ENCODE data around the gene LYL1.

The LYL1 gene

DNA sequence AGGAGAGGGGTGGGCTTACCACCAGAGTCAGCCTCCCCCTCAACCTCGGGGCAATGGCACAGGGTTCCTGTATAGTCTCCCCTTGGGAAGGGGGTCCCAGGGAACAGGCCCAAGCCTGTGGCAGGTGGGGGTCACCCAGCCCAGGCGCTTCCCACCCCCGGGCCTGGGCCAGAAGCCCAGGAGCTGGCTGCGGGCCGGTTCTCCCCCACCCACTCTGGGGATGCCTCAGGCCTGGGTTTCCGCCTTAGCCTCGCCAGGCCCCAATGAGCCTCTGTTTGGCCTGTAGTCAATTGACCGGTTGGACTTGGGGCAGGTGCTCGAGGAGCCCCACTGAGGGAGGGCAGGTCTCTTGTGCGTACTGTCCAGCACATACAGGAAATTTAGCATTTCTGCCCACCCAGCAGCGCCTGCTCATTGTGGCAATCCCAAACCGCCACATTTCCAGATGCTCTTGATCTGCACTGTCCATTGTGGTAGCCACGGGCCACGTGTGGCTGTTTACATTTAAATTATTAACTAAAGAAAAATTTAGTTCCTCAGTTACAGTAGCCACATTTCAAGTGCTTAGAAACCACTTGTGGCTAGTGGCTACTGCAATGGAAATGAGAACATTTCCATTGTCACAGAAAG lies 9.9 kb downstream of the LYL1 start:
- no peak for DNase-seq (ENCODE audit: low spot score)

DNA sequence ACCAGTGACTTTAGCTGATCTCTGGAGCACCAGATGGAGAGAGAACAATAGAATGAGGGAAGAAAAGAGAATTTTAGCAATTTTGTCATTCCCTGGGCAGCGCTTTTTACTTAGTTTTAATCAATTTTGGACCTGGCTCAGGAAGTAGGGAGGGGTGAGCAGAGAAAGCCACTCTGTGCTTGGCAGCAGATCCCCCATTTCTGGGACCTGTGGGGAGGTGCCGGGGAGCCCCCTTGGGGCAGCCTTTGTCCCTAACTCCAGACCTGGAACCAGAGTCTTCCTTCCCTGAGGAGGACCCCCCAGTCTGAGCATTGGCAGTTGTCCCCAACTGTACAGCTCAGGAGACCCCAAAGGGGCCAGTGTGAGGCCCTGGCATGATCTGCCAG lies 10.5 kb downstream of the LYL1 start:
- DNase-seq (ENCODE audit: low spot score): no peak

DNA sequence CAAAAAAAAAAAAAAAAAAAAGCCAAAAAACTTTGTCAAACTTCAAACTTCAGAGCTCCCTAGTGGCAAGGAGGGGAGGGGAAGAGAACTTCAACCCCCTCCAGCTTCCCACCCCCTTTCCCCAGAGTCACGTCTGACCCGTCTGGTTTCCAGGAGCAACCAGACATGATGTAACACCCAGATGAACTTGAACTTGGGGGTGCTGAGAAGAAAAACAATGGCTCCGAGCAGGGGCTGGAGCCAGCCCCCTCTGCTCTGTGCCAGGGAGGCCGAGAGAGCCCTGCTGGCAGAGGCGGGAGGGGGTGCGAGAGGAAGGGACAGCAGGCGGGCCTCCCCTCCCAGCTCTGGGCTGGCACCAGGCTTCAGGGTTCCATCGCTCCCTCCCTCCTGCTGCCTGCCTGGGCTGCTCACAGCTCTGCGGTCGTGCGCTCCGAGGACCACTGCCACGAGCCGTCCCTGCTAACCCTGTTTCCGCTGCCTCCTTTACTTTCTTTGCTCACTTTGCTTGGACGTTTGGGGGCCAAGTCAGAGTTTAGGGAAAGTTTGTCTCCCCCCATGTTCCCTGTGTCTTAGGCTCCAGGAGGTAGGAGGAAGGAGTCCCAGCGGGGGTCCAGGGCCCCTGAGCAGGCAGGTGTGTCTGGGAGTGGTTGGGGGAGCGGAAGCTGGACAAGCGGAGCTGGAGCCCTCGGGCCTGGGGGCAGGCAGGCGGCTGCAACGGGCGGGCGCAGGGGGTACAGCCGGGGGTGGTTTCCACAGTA lies 11.1 kb downstream of the LYL1 start:
- no peak for DNase-seq (ENCODE audit: low spot score)

DNA sequence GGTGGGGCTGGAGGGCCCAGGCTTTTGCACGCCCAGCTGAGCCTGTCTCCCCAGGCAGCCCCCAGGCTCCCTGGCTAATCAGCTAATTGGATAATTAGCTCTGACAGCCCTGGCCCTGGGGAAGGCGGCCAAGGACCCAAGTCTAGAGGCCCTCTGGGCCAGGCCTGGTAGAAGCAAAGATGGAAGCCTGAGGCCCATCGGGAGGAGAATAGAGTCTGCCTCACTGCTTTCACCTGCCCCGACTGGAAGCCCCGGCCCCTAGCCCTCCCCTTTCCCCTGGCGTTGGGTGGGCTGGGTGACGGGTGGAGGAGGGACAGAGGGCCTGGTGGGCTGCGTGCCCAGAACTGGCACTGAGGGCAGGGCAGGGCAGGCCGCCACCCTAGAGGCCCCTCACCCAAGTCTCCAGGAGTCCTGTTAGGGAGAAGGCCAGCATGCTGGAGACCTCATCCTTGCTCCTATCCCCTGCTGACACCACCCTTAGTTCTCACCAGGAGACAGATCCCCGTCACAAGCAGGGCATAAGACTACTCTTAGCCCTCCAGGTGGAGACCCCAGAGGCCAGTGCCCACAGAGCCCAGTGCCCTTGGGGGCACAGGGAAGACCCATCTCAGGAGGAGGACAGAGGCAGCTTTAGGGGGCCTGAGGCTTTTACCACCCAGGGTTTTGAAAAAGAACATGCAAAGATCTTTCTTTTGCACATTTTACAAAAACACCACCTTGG lies 12.0 kb downstream of the LYL1 start:
- no peak for DNase-seq (ENCODE audit: low spot score)

DNA sequence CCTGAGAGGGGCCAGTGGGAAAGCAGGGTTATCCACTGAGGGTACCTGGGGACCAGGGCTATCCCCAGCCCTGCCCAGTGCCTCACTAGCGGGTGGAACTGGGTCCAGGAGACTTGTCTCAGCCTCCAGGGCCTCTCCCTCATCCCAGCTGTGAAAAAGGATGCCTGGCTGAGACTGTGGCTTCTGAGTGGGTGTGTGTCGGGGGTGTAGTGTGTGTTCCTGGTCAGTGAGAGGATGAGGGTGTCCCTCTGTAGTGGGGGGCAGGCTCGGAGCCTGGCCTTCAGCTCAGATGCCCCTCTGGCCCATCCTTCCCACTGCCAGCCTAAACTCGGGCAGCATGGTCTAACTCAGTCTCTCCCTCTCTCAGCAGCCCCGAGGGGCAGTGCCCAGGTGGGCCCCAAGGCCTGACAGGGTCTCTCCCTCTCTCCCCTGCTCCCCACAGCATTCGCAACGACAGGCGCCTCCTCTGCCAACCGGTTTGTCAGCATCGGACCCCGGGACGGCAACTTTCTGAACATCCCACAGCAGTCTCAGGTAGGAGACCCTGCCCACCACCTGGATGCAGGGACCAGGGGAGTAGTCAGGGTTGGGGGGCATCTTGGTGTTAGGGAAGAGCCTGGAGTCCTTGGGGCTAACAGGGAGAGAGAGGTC lies 12.7 kb downstream of the LYL1 start:
- DNase-seq (ENCODE audit: low spot score): no peak

DNA sequence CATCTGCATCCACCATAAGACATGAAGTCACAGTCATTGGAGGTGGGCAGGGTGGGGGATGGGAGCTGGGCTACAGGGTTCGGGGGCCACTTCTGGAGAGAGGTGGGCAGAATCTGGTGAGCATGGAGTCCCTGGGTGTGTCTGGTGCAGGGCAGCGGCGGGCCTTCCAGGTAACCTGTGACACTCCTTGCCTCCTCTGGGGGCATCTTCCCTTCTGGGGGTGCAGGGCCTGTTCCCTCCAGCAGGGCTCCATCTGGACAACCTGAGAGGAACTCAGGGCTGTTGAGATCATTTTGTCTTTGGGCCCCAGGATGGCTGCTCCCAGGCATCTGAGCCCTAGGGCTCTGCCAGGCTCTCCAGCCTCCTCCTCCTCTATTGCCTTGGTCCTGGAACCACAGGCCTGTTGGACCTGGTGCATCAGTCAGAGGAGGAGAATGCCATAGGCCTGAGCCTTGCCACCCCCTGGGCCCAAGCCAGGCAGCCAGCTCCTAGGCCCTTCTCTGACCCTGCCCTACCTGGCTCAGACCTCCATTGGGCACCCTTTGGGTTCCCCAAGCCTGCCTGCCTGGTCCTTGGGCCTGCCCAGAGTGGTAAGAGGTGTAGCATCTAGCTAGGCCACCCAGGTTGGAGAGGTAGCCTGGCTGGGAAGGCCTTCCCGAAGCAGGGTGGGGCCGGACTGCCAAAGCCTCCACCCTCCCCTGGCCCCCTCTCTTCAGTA lies 13.4 kb downstream of the LYL1 start:
- DNase-seq (ENCODE audit: low spot score): no peak

DNA sequence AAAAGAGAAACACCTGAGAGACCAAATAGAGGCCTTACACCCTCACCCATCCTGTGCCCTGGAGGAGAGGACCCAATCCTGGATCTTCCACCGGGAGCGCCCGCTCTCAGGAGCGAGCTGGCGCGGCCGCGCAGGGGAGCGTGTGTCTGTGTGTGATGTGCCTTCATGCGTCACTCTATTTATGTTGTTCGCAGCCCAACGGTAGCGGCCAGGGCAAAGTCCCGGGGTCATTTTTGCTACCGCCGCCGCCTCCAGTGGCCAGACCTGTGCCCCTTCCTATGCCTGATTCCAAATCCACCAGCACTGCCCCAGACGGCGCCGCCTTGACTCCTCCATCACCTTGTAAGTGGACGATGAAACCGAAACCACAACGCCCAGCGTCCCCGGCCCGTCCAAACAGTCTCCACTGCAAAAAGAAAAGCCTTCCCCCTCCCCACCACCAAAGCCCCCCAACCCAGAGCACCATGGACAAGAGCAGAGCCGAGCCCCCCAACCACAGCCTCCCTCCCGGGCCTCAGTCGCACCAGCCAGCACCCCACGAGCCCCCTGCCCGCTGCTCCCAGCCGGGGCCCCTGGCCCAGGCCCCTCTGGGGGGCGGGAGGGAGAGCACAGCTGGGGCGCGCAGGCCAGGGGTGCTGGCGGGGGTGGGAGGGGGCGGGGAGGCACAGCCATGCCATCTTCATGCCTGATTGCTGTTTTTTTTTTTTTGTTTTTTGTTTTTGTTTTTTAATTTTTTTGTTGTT lies 14.7 kb downstream of the LYL1 start:
- DNase-seq (ENCODE audit: low spot score): no peak

DNA sequence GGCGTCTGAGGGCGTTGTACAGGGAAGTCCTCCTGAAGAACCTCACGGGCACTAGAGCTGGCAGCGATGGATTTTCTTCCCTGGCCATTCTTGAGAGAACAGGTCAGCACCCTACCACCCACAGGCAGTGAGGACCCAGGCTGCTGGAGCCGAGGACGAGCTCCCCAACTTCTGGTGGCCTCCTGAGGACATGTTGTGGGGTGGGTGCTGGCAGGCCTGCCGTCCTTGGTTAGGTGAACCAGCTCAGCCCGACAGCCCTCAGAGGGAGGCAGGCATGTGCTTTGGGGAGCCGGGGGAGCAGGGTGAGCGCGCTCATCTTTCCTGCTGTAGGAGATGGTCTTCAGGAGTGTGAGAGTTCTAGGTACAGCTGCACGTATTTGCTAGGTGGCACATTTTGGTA lies 15.4 kb downstream of the LYL1 start:
- DNase-seq (ENCODE audit: low spot score): no peak

DNA sequence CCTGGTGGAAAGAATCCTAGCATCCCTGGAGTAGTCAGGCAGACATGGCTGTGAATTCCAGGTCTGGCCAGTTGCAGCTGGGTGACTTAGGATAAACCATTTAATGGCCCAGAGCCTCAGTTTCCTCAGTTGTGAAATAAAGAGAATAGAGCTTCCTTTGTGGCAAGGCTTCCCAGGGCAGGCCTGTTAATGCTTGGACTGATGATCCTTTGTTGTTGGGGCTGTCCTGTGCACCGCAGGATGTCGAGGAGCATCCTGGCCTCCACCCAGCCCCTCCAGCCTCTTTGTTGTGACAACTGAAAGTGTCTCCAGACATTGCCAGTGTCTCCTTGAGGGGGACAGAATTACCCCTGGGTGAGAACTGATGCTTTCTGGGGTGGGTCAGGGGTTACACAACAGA lies 16.3 kb downstream of the LYL1 start:
- no peak for DNase-seq (ENCODE audit: low spot score)

DNA sequence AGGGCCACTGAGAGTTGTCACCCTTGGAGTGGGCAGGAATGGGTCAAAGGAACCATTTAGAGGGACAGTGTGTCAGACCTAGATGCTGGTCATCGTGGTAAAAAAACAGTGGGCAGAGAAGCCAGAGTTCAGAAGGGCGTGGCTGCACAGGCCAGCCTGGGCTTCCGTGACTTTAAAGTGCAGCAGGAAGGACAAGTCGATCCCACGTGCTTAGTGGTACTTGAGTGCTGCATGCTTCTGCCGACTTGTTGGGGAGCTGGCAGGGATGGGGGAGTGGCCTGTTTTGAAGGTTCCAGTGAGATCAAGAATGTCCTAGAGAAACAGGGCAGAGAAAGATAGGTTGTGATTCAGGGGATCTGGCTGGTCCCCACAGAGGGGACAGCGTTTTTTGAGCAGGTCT lies 17.0 kb downstream of the LYL1 start:
- DNase-seq (ENCODE audit: low spot score): no peak

DNA sequence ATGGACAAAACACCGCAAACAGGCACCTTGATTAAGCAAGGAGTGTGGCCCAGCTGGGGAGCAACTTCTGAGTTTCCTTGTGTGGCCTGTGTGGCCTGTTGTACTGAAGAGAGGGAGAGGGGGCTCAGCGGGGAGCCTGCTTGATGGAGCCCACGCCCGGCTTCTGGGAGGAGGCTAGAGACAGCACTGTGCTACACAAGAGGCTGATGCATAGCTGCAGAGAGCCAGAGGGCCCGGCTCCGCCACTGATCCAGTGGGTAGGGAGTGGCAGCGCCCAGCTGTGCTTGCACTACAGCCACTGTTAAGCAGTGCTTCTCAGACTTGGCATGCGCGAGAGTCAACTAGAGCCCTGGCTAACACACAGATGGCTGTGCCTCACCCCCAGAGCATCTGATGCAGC lies 19.0 kb downstream of the LYL1 start:
- no peak for DNase-seq (ENCODE audit: low spot score)

DNA sequence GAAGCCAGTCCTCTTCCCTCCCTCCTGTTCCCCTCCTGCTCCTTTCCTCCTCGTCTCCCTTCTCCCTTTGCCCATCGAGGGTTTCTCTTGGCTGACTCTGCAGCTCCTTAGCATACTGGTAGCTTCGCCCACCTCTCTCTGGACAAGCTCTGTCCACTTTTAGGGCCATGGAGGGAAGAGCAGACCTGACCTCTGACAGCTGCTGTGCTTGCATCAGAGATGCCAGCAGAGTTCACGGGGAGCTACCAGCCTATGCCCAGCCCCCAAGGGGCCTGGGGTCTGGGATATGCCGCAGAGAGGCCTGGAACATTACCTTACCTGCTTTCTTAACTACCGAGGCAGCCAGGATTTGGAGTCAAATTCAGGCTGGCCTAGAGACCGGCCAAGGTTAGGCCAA lies 19.7 kb downstream of the LYL1 start:
- DNase-seq (ENCODE audit: low spot score): no peak

DNA sequence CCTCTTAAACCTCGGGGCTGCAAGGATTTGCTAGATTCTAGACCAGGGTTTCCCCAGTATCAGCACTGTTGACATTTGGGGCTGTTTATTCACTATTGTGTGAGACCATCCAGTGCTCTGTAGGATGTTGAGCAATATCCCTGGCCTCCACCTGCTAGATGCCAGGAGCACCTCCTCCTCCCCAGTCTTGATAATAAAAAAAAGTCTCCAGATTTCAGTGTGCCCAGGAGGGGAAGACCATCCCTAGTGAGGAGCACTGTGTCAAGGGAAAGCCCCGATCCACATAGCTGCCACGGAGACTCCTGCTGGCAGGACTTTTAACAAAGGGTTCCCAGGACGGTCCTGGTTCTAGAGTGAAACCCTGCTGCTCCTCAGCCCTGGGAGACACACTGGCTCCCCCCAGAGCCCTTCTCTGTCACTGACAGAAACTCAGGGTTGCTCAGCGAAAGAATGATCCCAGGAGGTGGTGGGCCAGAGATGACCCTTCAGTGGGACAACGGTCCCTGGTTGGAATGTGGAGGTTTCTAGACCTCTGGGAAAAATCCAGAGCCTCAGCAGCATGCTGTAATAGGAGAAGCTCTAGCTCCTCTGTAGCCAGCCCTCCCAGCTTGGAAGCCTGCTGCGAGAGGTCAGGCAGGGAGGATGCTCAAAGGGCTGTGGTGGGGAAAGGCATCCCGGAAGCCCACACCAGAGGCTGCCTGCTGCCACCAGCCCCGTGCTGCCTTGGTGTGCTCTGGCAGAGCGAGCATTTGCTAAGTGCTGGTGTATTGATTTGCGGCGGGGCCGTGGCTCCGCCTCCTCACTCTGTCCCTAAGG lies 20.3 kb downstream of the LYL1 start:
- no peak for DNase-seq (ENCODE audit: low spot score)

DNA sequence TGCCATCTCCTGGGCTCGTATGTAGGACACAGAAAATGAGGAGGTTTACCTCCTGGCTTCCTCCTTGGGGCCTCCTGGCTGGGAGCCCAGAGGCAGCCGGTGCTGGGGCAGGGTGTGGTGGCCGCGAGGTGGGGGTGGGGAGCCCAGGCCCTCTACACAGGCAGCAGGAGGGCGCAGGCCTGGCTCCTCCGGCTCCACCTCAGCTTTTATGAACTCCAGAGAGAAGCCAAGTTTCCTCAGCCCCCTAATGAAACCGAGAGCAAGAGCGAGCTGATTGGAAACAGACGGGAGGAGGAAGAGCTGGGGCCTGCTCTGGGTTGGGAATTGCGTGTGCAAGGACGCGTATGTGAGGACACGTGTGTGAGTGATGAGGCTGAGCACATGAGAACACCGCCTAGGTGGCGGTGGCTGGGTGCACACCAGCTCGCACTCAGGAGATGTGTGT lies 23.1 kb downstream of the LYL1 start:
- no peak for DNase-seq (ENCODE audit: low spot score)

DNA sequence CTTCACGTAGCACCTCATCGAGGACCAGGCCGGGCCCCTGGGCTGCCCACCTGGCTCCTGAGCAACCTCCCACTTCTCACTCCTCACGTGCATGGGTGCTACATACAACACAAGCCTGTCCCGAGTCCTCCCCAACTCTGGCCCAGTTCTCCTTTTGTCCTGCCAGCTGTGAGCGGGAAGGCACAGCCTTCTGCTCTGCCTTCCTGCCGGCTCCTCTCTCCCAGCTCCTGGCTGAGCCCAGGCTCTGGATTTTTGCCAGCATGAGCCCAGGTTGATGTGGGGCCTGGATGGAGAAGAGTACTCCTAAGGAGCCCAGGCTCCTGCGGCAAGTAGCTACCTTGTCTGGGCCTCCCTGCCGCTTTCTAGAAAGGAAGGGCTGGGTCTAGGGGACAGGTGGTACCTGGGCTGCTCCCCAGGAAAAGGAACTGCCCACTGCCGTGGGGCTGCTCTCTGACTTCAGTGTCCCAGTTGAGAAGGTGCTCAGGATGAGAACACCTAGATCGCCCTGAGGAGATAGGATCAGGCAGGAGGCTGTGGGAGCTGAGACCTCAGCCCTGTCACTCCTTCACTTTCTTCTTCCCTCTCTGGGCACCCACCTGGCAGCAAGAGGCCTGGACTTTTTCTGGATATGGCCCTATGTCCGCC lies 23.6 kb downstream of the LYL1 start:
- no peak for DNase-seq (ENCODE audit: low spot score)

DNA sequence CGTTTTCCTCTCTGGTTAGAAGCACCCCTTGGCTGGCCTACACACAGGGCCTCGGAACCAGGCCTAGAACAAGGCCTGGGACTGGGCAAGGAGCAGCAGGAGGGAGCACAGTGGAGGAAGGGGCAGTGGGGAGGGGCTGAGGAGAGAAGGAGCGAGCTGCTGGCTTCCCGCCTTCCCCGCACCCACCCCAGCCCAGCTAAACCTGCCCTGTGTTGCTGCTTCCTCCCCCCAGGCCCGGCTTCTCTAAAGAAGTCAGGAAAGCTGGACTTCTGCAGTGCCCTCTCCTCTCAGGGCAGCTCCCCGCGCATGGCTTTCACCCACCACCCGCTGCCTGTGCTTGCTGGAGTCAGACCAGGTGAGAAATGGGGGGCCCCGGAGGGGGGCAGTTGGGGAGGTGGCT lies 24.3 kb downstream of the LYL1 start:
- DNase-seq (ENCODE audit: low spot score): no peak

DNA sequence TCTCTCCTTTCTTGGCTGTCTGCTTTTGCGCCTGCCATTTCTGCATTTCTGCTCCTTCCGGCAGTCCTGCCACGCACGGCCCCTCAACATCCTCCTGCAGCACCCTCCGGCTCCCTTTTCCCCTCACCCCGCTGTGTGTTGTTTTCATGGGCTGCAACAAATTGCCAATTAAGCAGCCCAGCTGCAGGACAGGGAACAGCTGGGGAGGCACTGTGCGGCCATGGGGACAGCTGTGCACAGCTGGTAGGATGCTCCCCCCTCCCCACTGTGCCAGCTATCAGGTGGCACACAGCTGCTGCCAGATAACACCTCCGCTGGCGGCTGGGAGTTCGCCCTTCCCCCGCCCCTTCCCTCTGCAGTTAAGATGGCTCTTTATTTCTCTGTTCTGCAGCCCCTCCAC lies 25.4 kb downstream of the LYL1 start:
- DNase-seq (ENCODE audit: low spot score): no peak

DNA sequence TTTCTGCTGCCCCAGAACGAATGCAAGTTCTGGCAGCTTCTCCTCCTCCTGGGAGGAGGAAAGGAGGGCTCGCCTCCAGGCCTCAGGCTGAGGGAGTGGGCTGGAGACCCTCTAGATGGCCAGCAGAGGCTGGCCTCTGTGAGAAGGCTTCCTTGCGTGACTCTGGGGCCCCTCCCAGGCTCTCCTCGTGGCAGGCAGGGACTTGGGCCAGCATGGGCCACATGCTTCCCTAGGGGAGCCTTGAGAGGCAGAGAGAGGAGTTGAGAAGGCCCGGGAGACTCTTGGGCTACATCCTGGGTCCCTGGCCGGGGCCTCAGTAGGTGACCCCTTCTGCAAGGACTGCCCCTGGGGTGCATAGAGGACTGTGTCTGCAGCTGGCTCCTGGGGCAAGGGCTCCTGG lies 25.9 kb downstream of the LYL1 start:
- no peak for DNase-seq (ENCODE audit: low spot score)

DNA sequence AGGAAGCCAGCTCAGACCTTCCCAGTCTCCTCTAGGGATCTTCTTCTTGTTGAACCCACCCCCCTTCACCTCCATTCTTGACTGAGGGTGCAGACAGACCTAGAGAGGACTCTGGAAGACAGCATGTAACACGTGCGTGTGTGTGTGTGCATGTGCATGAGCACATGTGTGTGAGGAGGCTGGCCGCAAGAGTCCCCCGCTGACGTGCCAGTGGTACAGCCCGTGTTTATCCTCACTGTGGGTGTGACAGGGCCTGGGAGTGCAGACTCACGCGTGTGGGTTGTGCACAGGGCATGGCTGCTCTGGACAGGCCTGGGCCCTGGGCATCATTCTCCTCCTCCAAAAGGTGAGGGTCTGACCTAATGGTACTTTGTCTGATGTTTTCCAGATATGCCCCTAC lies 26.3 kb downstream of the LYL1 start:
- no peak for DNase-seq (ENCODE audit: low spot score)

DNA sequence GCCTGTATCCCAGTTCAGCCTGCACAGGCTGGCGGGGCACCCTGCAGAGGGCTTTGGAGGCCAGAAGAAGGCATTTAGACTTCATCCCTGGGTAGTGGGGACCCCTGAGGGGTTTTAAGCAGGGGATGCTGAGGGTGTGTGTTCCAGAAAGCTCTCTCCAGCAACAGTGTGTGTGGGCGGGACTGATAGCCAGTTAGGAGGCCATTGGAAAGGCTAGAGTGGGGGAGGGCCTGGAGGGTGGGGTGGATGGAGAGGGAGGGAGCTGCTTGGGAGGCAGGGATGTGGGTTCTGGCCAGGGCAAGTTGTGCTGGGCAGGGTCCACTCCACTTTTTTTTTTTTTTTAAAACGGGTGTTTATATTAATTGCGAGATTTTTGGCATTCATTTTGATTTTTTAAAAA lies 28.3 kb downstream of the LYL1 start:
- DNase-seq (ENCODE audit: low spot score): no peak

Measured in kidney capillary endothelial cell (primary cell).